UCSD-AML1 (cell line): ENCODE results near the gene SMCHD1.
"Not testable (repeated sequence)": the region's sequence is repeated elsewhere in the genome, so short reads cannot be mapped to it uniquely, and the experiment has no call there.

ENCODE experiments used
- DNase-seq: peaks from one replicate; lab custom pipeline; 2025; ENCODE audit not compliant: unreplicated experiment; lab: John Stamatoyannopoulos, UW

SMCHD1 gene

DNA sequence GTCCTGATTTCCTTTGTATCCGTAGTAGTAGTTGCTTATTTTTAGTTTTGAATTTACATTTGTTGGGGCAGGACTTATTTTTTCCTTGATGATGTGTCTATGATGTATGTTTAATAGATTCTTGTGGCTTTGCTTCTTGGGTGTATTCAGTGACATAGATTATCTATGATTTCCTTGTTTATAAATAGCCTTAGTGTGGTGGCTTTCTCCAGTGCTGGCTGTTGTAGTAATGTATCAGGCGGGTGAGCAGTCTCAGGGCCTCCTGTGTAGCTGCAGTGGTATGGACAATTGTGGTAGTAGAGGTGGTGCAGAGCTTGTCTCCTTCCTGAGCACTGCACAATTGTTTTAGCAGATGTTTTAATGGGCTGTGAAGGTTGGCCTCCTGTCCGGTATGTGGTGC is 60.5 kb downstream of the SMCHD1 start:
- no peak for DNase-seq

DNA sequence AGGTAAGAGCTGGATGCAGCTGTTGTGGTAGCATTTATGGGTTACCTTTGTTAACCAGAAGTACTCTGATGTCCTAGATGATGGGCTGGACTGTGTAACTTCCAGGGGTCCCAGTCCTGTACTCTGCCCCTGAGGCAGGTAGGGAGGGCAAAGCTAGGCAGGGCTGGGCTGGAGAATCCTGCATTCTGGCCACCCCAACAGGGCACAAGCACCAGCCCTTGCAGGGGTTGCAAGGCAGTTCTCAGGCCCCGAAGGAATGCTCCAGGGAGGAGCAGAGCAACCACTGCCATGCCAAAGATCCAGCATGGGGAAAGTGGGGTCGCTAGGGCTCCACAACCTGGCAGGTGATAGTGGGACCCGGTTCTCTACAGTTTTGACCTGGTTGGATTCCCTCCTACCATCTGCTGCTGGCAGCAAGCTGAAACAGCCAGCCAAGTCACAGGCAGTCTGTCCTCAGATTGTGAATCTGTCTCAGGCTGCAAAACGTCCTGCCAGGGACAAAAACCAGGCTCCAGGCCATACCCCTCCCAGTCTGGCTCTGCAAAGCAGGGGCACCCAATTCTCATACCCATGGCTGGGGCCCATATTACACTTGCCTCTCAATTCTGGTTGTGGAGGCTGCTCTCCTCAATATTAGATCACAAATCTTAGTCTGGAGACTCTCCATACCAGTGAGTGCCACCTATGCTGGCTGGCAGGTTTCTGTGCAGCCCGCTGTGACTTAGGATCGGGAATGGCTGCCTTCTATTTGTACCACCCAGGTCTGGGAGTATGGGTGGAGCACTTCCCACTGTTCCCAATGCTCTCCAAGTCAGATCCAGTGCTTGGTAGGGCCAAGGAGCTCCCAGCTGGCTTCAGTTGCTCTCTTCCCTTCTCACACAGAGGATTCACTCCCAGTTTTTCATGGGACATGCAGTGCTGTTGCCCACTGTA is 61.1 kb downstream of the SMCHD1 start:
- DNase-seq: no peak

DNA sequence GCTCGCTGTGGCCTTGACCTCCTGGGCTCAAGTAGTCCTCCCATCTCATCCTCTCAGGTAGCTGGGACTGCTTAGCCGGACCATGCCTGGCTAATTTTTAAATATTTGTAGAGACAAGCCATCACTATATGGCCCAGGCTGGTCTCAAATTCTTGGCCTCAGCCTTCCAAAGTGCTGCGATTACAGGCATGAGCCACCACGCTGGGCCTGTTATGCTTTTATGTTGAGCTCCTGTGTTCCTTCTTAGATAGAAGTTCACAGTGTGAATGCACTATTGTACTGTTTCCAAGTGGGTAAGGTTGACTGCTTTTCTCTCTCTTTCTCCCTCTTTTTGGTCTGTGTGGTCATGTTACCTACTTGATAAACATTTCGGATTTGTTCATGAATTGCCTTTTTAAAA is 61.9 kb downstream of the SMCHD1 start:
- DNase-seq: no peak

DNA sequence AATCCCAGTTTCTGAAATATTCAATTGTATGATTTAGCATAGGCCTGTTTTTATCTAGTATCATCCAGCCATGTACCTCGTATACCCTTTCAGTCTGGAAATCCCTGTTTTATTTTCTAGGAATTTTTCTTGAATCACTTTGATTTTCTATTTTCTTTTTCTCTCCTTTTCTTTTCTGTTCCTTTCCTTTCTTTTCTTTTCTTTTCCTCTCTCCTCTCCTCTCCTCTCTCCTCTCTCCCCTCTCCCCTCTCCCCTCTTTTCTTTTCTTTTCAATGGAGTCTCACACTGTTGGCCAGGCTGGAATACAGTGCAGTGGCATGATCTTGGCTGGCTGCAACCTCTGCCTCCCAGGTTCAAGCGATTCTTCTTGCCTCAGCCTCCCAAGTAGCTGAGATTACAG is 63.5 kb downstream of the SMCHD1 start:
- no peak for DNase-seq

DNA sequence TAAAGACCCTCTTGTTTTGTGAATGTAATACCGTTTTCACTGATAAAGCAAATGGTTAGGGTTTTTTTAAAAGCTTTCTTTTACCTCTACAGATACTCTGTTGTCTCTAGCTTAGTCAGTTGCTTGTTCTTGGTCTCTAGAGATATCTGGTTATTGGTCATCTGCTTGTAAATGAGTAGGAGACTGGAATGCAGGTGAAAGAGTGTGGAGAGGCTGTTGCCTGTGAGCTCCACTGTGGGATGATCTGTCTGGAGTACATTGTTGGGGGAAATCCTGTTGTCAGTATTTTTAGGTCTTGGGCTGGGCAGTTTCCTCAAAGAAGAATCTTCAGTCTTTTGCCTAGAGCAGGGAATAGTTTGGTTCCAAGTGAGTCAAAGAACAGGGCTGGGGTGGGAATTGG is 67.7 kb downstream of the SMCHD1 start:
- no peak for DNase-seq

DNA sequence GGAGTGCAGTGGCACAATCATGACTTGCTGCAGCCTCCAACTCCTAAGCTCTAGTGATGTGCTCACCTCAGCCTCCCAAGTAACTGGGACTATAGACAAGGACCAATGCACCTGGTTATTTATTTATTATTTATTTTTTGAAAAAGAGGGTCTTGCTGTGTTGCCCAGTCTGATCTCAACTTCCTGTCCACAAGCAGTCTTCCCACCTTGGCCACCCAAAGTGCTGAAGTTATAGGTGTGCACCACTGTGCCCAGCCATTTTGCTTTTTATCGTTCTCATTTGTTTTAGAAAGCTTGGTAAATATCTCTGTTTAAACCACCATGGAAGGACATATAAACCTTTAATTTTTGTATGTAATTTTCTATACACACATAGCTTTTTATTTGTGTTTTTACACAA is 74.2 kb downstream of the SMCHD1 start:
- DNase-seq: no peak

DNA sequence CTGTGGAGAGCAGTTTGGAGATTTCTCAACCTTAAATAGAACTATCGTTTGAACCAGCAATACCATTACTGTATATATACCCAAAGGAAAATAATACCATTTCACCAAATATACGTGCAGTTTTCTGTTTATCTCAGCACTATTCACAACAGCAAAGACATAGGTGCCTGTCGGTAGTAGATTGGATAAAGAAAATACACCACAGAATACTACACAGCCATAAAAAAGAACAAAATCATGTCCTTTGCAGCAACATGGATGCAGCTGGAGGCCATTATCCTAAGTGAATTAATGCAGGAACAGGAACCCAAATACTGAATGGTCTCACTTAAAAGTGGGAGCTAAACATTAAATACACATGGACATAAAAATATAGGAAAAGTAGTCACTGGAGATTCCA is 81.3 kb downstream of the SMCHD1 start:
- DNase-seq: no peak

DNA sequence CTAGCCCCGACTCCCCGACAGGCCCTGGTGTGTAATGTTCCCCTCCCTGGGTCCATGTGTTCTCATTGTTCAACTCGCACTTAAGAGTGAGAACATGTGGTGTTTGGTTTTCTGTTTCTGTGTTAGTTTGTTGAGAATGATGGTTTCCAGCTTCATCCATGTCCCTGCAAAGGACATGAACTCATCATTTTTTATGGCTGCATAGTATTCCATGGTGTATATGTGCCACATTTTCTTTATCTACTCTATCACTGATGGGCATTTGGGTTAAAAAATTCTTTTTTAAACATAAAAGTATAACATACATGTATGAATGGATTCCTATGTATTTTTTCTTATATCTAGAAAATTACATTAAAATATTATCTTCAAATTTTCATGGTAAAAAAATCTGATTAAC is 84.6 kb downstream of the SMCHD1 start:
- DNase-seq: not testable (repeated sequence)

DNA sequence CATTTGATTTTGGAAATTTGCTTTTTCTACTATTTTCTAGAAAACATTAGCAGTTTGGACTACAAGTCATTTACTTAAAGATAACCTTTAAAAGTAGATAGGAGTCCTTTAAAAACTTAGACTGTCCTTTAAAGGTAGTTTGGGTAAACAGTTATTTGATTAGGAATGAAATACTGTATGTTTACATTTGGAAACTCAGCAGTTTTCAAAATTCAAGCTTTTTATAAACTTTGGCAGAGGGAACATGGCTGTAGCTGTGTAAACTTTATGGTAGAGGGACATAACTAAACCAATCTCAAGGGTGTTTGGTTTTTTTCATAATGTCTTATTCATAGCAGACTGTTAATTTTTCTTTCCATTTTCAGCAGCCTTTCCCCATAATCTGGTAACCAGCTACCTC is 90.7 kb downstream of the SMCHD1 start:
- DNase-seq: no peak

DNA sequence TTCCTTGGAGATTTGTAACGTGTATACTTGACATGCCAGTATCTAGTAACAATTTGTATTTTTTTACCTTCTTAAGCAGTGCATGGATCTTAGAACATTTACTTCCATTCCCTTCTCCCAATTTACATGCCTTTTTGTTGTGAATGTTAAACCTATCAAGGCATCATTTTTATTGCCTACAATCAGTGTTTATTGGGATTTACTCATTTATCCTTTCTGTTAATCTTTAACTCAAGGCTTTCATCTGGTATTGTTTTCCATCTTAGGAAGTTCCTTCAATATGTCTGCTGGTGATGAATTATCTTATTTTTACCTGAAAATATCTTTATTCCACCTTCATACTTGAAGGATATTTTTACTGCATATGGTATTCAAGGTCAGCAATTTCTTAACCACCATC is 102.8 kb downstream of the SMCHD1 start:
- DNase-seq: no peak

DNA sequence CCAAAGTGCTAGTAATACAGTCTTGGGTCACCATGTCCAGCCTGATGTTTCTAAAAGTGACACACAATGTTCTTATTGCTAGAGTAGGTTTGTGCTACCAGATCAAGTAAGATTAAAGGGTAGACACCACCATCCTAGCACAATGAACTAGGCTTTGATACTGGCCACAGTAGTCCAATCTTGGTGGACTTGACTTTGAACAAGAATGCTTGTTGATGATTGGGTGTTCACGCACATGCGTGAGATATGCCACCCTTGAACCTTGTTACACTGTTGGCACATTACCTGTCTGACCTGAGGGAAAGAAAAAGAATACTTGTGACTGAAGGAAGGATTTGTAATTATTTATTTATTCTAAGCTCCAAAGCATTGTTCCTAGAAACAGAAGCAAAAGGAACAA is 119.1 kb downstream of the SMCHD1 start:
- no peak for DNase-seq

DNA sequence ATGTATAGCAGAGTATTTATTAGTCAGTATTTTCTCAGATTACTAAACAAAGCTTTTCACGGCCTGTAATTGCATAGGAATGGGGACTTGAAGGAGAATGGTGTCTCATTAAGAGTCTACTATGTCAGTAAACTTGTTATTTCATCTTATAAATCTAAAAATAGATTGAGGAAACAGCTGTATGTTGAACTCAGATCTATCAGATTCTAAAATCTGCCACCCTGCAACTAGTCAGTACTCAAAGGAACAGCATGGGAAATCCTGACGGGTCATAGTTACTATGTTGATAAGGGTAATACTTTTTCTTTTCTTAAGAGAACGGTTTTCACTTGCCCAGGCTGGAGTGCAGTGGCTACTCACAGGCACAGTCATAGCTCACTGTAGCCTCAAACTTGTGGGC is 121.1 kb downstream of the SMCHD1 start:
- no peak for DNase-seq

DNA sequence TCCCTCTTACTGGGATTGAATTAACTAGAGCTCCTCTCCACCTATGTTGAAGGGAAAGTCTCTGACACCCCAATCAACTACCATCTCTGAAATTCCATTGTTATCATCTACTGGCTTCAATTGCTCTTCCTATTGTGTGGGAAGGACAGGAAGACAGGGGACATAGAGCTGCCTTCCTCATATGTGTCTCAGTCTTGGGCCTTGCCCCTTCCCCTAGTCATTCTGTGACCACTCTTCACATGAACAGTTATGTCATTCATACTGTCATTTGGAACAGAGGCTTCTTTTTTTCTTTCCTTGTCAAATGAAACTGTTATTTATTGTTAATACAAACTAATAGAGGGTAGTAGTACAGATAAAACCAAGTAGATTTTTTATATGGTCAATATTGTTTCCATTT is 121.7 kb downstream of the SMCHD1 start:
- DNase-seq: no peak

DNA sequence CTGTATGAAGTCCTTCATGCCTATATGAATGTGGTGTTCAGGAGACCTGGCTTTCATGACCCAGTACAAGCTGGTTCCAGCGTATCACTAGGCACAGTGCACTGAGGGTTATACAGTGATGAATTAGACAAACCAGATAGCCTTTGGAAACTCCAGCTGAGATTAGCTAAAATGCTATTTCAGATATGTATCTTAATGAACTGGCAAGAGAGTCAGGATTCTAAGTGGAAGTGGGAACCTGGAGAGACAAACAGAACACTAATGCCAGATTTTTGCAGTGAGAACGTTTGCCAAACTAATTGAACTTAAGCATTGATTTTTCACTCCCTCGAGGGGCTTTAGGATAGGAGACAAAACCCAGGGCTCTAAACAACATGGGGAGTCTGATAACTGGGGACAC is 125.2 kb downstream of the SMCHD1 start:
- no peak for DNase-seq

DNA sequence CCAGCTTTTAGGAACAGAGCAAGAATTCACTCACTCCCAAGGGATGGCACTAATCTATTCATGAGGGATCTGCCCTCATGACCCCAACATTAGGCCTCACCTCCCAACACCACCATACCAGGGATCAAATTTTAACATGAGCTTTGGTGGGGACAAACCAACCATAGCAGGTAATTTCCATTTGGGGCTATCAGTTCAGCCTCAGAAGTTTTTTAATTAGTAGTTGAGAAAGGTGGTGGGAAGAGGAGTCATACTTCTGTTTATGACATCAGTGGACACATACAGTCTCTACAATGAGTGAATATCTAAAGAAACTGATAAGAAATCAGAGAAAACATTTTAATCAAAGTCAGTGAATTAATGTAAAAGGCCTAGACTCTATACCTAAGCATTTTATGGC is 131.7 kb downstream of the SMCHD1 start:
- no peak for DNase-seq

DNA sequence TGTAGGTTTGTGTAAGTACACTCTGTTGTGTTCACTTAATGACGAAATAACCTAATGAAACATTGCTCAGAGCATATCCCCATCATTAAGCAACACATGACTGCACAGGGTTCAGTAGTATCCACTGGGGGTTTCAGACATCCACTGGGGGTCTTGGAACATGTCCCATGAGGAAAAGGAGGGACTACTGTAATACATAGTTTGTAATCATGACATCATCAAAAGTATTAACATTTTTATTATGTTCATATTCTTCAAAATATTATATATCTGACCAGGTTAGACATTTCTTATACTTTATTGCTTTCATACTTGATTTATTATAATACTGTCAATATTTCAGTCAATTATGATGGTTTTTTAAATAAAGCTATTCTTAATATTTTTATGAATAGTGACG is 136.9 kb downstream of the SMCHD1 start:
- DNase-seq: no peak

DNA sequence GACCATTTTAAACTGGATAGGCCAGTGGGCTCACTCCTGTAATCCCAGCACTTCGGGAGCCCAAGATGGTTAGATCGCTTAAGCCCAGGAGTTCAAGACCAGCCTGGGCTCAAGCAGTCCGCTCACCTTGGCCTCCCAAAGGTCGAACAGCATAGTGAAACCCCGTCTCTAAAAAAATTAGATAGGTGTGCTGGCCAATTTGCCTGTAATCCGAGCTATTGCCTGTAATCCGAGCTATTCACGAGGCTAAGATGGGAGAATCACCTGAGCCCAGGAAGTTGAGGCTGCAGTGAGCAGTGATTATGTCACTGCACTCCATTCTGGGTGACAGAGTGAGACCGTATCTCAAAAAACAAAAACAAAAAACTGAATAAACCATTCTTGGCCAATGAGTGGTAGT is 138.6 kb downstream of the SMCHD1 start:
- no peak for DNase-seq

DNA sequence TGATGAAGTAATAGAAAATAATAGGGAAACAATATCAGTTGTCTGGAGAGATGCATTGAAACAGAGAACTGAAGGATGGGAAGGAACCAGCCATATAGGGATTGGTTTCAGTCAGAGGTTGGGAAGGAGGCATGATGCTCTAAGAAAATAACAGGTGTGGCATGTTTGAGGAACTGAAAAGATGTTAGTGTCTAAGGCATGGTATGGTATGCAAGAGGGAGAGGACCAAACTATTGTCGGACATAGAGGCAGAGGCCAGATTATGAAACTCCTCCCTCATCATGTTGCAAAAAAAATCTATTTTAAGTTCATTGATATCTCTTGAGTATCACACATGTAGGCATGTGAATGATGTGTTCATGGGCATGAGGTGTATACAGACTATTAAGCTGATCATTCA is 142.4 kb downstream of the SMCHD1 start:
- no peak for DNase-seq

DNA sequence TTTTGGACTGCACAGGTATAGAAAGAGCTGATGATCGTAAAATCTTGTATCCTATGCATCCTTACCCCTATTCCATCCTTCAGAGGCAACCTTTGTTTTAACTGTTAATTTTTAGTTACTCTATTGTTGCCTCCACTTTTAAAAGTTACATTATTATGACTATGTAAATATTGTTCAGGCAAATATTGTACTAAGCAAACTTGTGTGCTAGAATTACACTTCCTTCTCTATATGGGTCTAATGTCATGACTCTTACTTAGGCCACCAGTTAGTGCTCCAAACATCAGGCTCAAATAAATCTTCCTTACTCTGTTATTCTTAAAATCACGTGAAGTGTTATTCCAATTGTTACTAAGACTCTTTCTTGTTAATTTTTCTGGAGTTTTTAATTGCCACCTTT is 143.8 kb downstream of the SMCHD1 start:
- no peak for DNase-seq

DNA sequence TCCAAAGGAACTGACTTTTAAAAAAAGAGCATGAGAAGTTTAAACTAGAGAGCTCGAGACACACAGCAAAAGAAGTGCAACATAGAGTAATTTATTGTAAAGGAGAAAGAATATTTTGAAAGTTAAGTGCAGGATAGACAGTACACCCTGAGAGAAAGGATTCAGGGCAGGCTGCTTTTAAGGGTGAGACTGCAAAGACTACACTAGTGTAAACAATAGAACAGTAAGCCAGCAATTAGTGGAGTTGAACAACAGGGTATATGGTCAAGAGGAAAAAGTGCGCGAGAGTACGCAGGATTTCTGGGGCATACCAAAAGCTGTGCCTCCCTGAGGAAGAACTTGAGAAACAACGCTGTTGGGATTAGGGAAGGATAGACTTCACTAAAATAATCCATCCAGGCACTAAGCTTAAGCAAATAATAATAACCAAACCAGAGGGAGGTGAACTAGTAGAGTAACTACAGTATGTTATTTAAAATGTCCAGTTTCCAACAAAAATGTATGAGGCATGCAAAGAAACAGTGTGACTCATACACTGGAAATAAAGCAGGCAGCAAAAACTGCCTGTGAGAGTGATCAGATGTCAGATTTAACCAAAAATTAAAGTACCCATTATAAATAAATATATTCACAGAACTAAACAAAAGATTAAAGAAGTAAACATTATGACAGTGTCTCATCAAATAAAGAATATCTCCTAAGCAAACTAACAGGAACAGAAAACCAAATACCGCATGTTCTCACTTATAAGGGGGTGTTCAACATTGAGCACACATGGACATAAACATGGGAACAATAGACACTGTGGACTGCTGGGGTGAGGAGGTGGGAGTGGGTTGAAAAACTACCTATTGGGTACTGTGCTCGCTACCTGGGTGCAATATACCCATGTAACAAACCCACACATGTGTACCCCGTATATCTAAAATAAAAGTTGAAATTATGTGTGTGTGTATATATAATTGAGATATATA is 150.7 kb downstream of the SMCHD1 start:
- DNase-seq: no peak

DNA sequence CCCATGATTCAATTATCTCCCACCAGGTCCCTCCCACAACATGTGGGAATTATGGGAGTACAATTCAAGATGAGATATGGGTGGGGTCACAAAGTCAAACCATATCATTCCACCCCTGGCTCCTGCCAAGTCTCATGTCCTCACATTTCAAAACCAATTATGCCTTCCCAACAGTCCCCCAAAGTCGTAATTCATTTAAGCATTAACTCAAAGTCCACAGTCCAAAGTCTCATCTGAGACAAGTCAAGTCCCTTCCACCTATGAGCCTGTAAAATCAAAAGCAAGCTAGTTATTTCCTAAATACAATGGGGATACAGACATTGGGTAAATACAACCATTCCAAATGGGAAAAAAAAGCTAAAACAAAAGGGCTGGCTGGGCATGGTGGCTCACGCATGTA is 153.1 kb downstream of the SMCHD1 start:
- DNase-seq: not testable (repeated sequence)

DNA sequence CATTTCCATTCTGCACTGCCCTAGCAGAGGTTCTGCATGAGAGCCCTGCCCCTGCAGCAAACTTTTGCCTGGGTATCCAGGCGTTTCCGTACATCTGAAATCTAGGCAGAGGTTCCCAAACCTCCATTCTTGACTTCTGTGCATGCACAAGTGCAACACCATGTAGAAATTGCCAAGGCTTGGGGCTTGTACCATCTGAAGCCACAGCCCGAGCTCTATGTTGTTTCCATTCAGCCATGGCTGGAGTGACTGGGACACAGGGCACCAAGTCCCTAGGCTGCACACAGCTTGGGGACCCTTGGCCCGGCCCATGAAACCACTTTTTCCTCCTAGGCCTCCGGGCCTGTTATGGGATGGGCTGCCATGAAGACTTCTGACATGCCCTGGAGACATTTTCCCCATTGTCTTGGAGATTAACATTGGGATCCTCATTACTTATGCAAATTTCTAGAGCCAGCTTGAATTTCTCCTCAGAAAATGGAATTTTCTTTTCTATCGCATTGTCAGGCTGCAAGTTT is 154.2 kb downstream of the SMCHD1 start:
- not testable (repeated sequence) for DNase-seq
